Measurements from ENCODE around the gene PAF1.

GRCh38 chr19:39415111-39416046 is 24.5 kb upstream of the PAF1 start:
- TF ChIP-seq POLR2AphosphoS5 (IDR thresholded peaks at IDR 0.05; ENCODE audit: low read depth, low read length) (no peak), TAF1 (IDR thresholded peaks at IDR 0.05; ENCODE audit: low read depth, low read length) (no peak), POLR2A (IDR thresholded peaks at IDR 0.05; ENCODE audit: low read depth, low read length) (no peak), SPI1 (IDR thresholded peaks at IDR 0.05; ENCODE audit: low read depth, low read length) (no peak)
